GM12873 (cell line): ENCODE results near the gene ESRP2.

Experiments
- TF ChIP-seq, protein P1 (sequence below): IDR thresholded peaks from 2 replicates; pipeline ENCODE4 v1.5.1; 2012; ENCODE audit warnings: low read depth, mild to moderate bottlenecking, moderate library complexity, low read length, control low read depth; ENCODE audit not compliant: insufficient read depth; ENCODE audit errors: missing control alignments

ESRP2 gene

DNA sequence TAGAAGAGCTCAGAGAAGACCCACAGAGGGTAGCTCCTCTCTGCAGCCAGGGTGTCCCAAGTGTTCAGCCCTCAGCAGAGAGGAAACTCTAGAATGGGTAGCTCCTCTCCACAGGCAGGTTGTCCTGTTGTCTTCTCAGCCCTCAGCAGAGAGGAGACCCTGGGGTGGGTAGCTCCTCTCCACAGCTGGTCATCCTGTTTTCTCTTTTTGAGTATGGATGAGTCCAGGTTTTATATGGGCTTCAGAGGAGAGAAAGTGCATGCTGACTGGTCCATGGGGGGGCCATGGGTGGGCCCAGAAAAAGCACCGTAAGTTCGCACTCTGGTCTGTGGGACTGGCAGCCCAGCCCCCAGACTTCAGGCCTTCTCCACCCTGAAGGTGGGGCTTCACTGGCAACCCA lies 48.4 kb downstream of the ESRP2 start:
- TF ChIP-seq, protein P1, sequence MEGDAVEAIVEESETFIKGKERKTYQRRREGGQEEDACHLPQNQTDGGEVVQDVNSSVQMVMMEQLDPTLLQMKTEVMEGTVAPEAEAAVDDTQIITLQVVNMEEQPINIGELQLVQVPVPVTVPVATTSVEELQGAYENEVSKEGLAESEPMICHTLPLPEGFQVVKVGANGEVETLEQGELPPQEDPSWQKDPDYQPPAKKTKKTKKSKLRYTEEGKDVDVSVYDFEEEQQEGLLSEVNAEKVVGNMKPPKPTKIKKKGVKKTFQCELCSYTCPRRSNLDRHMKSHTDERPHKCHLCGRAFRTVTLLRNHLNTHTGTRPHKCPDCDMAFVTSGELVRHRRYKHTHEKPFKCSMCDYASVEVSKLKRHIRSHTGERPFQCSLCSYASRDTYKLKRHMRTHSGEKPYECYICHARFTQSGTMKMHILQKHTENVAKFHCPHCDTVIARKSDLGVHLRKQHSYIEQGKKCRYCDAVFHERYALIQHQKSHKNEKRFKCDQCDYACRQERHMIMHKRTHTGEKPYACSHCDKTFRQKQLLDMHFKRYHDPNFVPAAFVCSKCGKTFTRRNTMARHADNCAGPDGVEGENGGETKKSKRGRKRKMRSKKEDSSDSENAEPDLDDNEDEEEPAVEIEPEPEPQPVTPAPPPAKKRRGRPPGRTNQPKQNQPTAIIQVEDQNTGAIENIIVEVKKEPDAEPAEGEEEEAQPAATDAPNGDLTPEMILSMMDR = no peak

DNA sequence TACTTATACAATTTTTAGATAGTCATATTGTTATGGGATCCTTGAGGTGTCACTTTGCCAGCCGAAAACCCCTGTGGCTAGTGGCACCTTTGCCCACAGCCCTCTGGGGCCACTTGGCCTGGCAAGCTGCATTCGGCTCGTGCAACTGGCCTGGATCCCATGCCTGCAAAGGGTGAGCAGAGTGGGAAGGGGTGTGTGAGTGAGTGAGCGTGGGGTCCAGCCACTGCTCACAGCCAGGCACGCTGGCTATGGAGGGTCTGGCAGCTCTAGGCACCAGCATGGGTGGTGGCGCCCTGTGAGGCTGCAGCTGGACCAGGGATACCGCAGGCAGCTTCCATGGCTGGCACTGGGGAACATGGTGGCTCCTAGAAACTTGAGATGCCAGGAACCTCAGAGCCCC lies 49.0 kb downstream of the ESRP2 start:
- TF ChIP-seq, protein P1 = no peak

DNA sequence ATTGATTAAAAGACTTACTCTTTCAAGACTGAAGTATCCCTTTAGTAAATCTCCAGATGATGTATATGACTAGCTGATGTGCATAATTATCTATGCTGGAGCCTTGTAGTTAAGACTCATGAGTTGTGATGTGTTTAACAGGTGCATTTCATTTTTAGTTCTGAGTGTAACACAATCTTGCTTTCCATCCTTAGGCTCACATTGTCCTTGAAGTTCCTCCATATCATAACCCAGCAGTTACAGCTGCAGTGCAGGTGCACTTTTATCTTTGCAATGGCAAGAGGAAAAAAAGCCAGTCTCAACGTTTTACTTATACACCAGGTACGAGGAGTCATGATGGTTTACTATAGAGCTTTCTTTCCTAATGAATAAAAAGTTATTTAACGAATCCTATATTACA lies 52.9 kb downstream of the ESRP2 start:
- TF ChIP-seq, protein P1 = no peak

DNA sequence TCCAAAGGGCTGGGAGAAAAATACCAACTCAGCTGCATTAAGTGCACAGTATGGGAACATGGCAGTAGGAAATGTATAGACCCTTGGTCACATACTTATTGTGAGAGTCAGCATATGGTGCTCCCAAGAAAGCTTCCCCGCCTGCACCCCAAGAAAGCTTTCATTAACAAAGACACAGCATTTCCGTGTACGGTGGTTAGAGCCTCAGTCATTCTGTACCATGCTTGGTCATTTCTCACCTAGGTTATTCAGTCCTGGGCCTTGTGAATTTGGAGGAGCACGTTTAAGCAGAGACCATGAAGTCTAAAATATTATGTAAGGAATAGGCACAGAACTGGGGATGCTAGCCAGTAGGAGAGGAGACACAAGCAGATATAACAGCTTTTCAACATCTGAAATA lies 56.1 kb downstream of the ESRP2 start:
- TF ChIP-seq, protein P1 = no peak

DNA sequence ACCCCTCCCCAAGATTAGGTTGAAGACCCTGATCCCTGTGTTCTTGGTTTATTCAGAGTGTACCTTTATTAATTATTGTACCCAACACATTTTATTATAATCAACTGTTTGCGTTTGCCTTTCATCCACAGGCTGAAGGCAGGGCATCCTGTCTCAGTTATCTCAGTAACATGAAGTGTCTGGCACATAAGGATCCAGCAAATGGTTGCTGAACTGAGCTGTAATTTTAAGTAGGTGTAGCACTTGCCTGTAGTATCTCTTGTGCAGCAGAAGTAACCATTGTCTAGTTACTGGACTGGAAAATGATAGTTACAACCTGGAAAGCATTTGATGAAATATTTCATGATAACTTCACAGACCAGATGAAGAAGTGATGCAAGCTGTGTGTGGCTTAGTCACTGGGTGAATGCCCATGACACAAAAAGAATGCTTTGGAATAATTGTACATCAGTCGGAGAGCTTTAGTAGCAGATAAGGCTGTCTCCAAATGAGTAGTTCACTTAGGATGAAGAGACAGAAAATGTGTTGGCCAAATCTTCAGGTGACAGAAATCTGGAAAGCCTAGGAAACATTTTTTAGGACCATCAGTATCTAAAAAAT lies 56.6 kb downstream of the ESRP2 start:
- TF ChIP-seq, protein P1 = no peak
